Thyroid gland (tissue), 4 donors: ENCODE data around the gene MACROH2A1. TPM values are rescaled to one million over a fixed set of nuclear protein-coding genes. Genes with fewer than 3 reads are reported as not detected.
A peak's percentile ranks its signal among the peaks of the same experiment; 100 is the strongest.

ENCODE experiments used
- DNase-seq, 2 donors: peaks; one replicate each; pipeline ENCODE4 v3.0.0-alpha.2; 2019
- H3K27ac ChIP-seq, 3 donors: fragments of 200-600 bp; sonication (generic); 1 replicate in 2 of 3; 2 replicates in 1 of 3; pipeline ENCODE4 v1.5.1; 2016 to 2019; ENCODE audit warnings: mild to moderate bottlenecking in 1 of 3, moderate library complexity in 1 of 3
- H3K27me3 ChIP-seq: fragments of 200-600 bp; sonication (generic); one replicate; pipeline ENCODE4 v1.5.1; 2019
- H3K36me3 ChIP-seq, 2 donors: fragments of 200-600 bp; sonication (generic); one replicate each; pipeline ENCODE4 v1.5.1; 2016 to 2019
- H3K4me1 ChIP-seq, 2 donors: fragments of 200-600 bp; sonication (generic); one replicate each; pipeline ENCODE4 v1.5.1; 2017 to 2019
- H3K4me3 ChIP-seq, 3 donors: fragments of 200-600 bp; sonication (generic); replicated peaks in 1 of 3; 1 replicate in 2 of 3; 2 replicates in 1 of 3; pipeline ENCODE4 v1.5.1; 2016; ENCODE audit warnings: mild to moderate bottlenecking in 1 of 3
- H3K9me3 ChIP-seq: fragments of 200-600 bp; sonication (generic); one replicate; pipeline ENCODE4 v1.5.1; 2017
- CTCF ChIP-seq, 6 experiments: fragments of 200-600 bp in 3 of 6; fragments of 450-650 bp in 3 of 6; sonication (generic) in 3 of 6; IDR thresholded peaks; one replicate each; pipeline ENCODE4 v1.5.1; 2016 to 2019; ENCODE audit warnings: antibody characterized with exemption in 6 of 6, mild to moderate bottlenecking in 2 of 6, inconsistent platforms in 1 of 6, moderate library complexity in 1 of 6
- POLR2A ChIP-seq, 2 donors: fragments of 450-650 bp; IDR thresholded peaks; one replicate each; pipeline ENCODE4 v1.6.1; 2017; ENCODE audit warnings: antibody characterized with exemption in 2 of 2, mild to moderate bottlenecking in 2 of 2, moderate library complexity in 1 of 2
- WGBS, 2 donors: methylation state at CpG; one replicate each; pipeline ENCODE4 v1.1.5; 2017; 5-methylcytosine and 5-hydroxymethylcytosine counted together
- intact Hi-C: fragments of 100-400 bp; cut with DNase I; formaldehyde crosslinking; loops from one replicate; pipeline ENCODE4 v1.15.1; 2023
- total RNA-seq, 4 donors: library from RNA; depleted of rRNA; stranded (reverse); fragments of >200 nt; gene quantifications; one replicate each; pipeline ENCODE4 v1.2.3, GENCODE V29; 2016

Gene MACROH2A1
- total RNA-seq, 4 donors from 2014 or later: 149 to 242 (median 227) TPM

- 89 to 92% methylated on average over 3 to 4 of the region's 4 CpGs for WGBS, 2 donors
- Histone ChIP-seq H3K9me3 (no peaks in the 10 kb centered on the region), H3K36me3 (no peaks in the 10 kb centered on the region), H3K27ac (no peak overlapping the region), H3K4me1 (peaks cover 5 to 22% of the 10 kb centered on the region in 2 donors), H3K27me3 (no peaks in the 10 kb centered on the region), H3K4me3 (no peak overlapping the region)
- TF ChIP-seq POLR2A (IDR thresholded peaks at IDR 0.05) (no peak), CTCF (IDR thresholded peaks at IDR 0.05) (no peak)
- intact Hi-C loops: no loop called here
- no peak for DNase-seq
Measured at GRCh38 chr5:135432113-135432512, 33.1 kb upstream of the MACROH2A1 start.

- intact Hi-C loops: no loop called here
- Histone ChIP-seq H3K4me3 (no peak overlapping the region), H3K4me1 (peaks cover 0 to 16% of the 10 kb centered on the region in 2 donors), H3K27me3 (no peaks in the 10 kb centered on the region), H3K36me3 (no peaks in the 10 kb centered on the region), H3K9me3 (no peaks in the 10 kb centered on the region), H3K27ac (no peak overlapping the region)
- no peak for TF ChIP-seq POLR2A (IDR thresholded peaks at IDR 0.05)
- no peak for TF ChIP-seq CTCF (IDR thresholded peaks at IDR 0.05)
- 52 to 53% methylated on average over 7 of the region's 7 CpGs for WGBS, 2 donors
- DNase-seq: peak; percentile 22 to 28
Measured at GRCh38 chr5:135430135-135430437, 31.1 kb upstream of the MACROH2A1 start.

- Histone ChIP-seq H3K9me3 (no peaks in the 10 kb centered on the region), H3K4me1 (peaks cover 0 to 16% of the 10 kb centered on the region in 2 donors), H3K27ac (no peak overlapping the region), H3K36me3 (no peaks in the 10 kb centered on the region), H3K4me3 (no peak overlapping the region), H3K27me3 (no peaks in the 10 kb centered on the region)
- WGBS, 2 donors: 23 to 49% methylated on average over 10 to 12 of the region's 12 CpGs
- intact Hi-C loops: no loop called here
- DNase-seq: peak; percentile 82 to 85
- TF ChIP-seq CTCF (IDR thresholded peaks at IDR 0.05) (no peak), POLR2A (IDR thresholded peaks at IDR 0.05) (no peak)
Measured at GRCh38 chr5:135429301-135430134, 30.5 kb upstream of the MACROH2A1 start.

- no peaks in the 10 kb centered on the region for H3K27me3 ChIP-seq
- TF ChIP-seq CTCF (IDR thresholded peaks at IDR 0.05) (no peak), POLR2A (IDR thresholded peaks at IDR 0.05) (no peak)
- intact Hi-C loops: no loop called here
- no peak overlapping the region for H3K27ac ChIP-seq
- WGBS, 2 donors: 88 to 94% methylated on average over 1 of the region's 1 CpG
- H3K36me3 ChIP-seq: no peaks in the 10 kb centered on the region
- DNase-seq: no peak
- H3K9me3 ChIP-seq: no peaks in the 10 kb centered on the region
- no peak overlapping the region for H3K4me3 ChIP-seq
- peaks cover 0 to 16% of the 10 kb centered on the region in 2 donors for H3K4me1 ChIP-seq
Measured at GRCh38 chr5:135428586-135428985, 29.6 kb upstream of the MACROH2A1 start.
